Tibial artery (tissue), 4 donors: Measurements from ENCODE around the gene CCDC178.

Experiments used
- DNase-seq, 2 donors: peaks; one replicate each; pipeline ENCODE4 v3.0.0-alpha.2; 2019
- H3K27ac ChIP-seq, 2 donors: fragments of 200-600 bp; sonication (generic) in 1 of 2; 1 replicate in 1 of 2; 2 replicates in 1 of 2; pipeline ENCODE4 v1.5.1; 2018 to 2019; ENCODE audit warnings: mild to moderate bottlenecking in 1 of 2
- H3K27me3 ChIP-seq, 2 donors: fragments of 200-600 bp; sonication (generic) in 1 of 2; one replicate each; pipeline versions ENCODE4 v1.5.1 to v1.6.0; 2016 to 2019
- H3K36me3 ChIP-seq, 3 donors: fragments of 200-600 bp; sonication (generic) in 2 of 3; one replicate each; pipeline ENCODE4 v1.5.1; 2016 to 2019; ENCODE audit warnings: mild to moderate bottlenecking in 2 of 3
- H3K4me1 ChIP-seq, 4 donors: fragments of 200-600 bp; sonication (generic) in 2 of 4; 1 replicate in 3 of 4; 2 replicates in 1 of 4; pipeline ENCODE4 v1.5.1; 2016 to 2019
- H3K4me3 ChIP-seq, 2 donors: fragments of 200-600 bp; sonication (generic) in 1 of 2; 1 replicate in 1 of 2; 2 replicates in 1 of 2; pipeline ENCODE4 v1.5.1; 2018 to 2019; ENCODE audit warnings: mild to moderate bottlenecking in 2 of 2
- H3K9me3 ChIP-seq, 3 donors: fragments of 200-600 bp; sonication (generic) in 1 of 3; one replicate each; pipeline ENCODE4 v1.5.1; 2016 to 2019
- CTCF ChIP-seq, 2 experiments: fragments of 200-600 bp in 1 of 2; fragments of 450-650 bp in 1 of 2; IDR thresholded peaks; one replicate each; pipeline ENCODE4 v1.5.1; 2017 to 2019; ENCODE audit warnings: antibody characterized with exemption in 2 of 2, mild to moderate bottlenecking in 1 of 2, moderate library complexity in 1 of 2
- intact Hi-C: fragments of 100-400 bp; cut with DNase I; formaldehyde crosslinking; loops from one replicate; pipeline ENCODE4 v1.15.0; 2023; ENCODE audit warnings: low total_unique reads

The CCDC178 gene

DNA sequence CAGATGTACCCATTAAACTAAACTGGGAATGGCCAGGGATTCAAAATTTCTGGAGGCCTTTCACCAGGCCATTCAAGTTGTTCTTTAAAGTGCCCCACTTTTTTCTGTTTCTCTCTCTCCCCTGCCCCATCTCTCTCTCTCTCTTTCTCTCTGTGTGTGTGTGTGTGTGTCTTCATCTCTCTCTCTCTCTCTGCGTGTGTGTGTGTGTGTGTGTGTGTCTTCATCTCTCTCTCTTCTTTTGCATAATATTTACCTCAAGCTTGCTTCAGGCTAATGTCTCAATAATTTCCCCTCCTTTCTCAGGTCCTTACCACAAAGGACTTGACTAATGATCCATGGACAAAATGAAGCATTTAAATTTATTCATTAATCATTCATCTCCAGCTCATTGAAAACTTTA lies 503.5 kb downstream of the CCDC178 start:
- H3K4me3 ChIP-seq, result no peak overlapping the region
- TF ChIP-seq CTCF (IDR thresholded peaks at IDR 0.05), result no peak
- no peaks in the 10 kb centered on the region for H3K36me3 ChIP-seq
- H3K27me3 ChIP-seq, result no peaks in the 10 kb centered on the region
- intact Hi-C loops, result no loop called here
- no peak for DNase-seq
- H3K4me1 ChIP-seq, result no peaks in the 10 kb centered on the region
- no peaks in the 10 kb centered on the region for H3K9me3 ChIP-seq
- H3K27ac ChIP-seq, result no peak overlapping the region

DNA sequence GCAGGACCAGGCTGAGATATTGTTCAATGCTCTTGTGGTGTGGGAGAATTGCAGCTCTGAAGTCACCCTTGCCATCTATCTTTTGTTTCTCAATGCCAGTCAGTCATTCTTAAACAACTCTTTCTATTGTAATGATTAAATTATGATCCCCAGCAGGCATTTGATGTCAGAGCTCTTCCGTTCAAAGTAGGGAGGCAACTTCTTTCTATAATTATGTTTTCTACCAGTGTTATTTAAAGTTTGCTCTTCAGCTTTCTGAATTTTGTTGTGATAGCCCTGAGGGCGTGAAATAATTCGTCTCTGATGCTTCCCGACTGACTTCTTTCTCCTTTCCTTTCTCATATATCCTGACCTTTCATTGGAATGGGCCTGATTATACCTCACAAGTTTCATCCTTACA lies 506.3 kb downstream of the CCDC178 start:
- intact Hi-C loops, result no loop called here
- H3K4me3 ChIP-seq, result no peak overlapping the region
- no peaks in the 10 kb centered on the region for H3K4me1 ChIP-seq
- DNase-seq, result no peak
- no peaks in the 10 kb centered on the region for H3K9me3 ChIP-seq
- H3K27me3 ChIP-seq, result no peaks in the 10 kb centered on the region
- no peaks in the 10 kb centered on the region for H3K36me3 ChIP-seq
- no peak overlapping the region for H3K27ac ChIP-seq
- TF ChIP-seq CTCF (IDR thresholded peaks at IDR 0.05), result no peak

- no peak for DNase-seq
- Histone ChIP-seq H3K9me3 (no peaks in the 10 kb centered on the region), H3K4me3 (no peak overlapping the region), H3K27me3 (no peaks in the 10 kb centered on the region), H3K4me1 (no peaks in the 10 kb centered on the region), H3K36me3 (no peaks in the 10 kb centered on the region), H3K27ac (no peak overlapping the region)
- intact Hi-C loops, result no loop called here
- no peak for TF ChIP-seq CTCF (IDR thresholded peaks at IDR 0.05)
These were observed 509.7 kb downstream of the CCDC178 start for GRCh38 chr18:32930695-32931301.

DNA sequence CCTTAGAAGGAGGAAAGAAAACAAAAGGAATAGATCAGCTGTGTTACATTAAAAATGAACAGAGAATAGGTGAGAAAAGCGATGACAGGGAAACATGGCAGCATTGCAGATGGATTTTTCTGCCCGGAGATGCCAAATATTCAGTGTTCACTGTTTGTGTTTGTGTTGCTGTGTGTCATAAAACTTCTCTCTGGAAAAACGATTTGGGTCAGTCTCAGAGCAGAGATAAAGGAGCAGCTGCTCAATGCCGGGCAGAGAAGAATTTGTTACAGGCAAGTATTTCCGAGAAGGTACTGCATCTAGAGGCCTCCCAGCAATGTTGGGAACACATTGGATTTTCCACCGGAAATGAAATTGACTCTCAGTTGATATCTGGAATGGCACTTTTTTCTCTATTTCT lies 511.3 kb downstream of the CCDC178 start:
- intact Hi-C loops, result no loop called here
- TF ChIP-seq CTCF (IDR thresholded peaks at IDR 0.05), result no peak
- no peak for DNase-seq
- H3K4me1 ChIP-seq, result no peaks in the 10 kb centered on the region
- no peaks in the 10 kb centered on the region for H3K27me3 ChIP-seq
- H3K4me3 ChIP-seq, result no peak overlapping the region
- no peaks in the 10 kb centered on the region for H3K9me3 ChIP-seq
- H3K36me3 ChIP-seq, result no peaks in the 10 kb centered on the region
- no peak overlapping the region for H3K27ac ChIP-seq

DNA sequence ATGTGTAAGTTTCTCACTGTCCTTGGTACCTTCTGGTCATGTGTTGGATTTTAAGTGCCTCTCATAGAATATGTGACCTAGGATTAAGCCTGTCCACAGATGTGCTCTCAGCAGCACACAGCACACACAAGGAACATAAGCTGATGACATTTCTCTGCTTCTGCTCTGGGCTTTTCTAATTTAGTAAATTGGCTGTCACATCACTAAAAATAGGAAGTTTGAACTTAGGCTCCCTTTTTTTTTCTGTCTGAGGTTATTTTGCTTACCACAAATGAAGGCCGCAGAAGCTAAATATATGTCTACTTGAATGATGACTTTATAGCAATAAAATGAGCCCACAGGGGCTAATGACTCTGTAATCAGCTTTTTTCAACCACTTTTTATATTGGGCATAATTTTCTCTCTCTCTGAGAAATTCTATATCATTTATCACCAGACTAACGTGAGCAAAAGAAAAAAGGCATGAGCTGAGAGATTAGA lies 517.5 kb downstream of the CCDC178 start:
- H3K9me3 ChIP-seq, result no peaks in the 10 kb centered on the region
- no peaks in the 10 kb centered on the region for H3K4me1 ChIP-seq
- intact Hi-C loops, result no loop called here
- no peak overlapping the region for H3K4me3 ChIP-seq
- H3K27me3 ChIP-seq, result no peaks in the 10 kb centered on the region
- H3K36me3 ChIP-seq, result no peaks in the 10 kb centered on the region
- H3K27ac ChIP-seq, result no peak overlapping the region
- no peak for TF ChIP-seq CTCF (IDR thresholded peaks at IDR 0.05)
- no peak for DNase-seq
